Panc1 (cell line): ENCODE measurements around the gene PRRT4. TPM values are rescaled to one million over a fixed set of nuclear protein-coding genes. Genes with fewer than 3 reads are reported as not detected.

Experiments used
- ATAC-seq: fragments of 200-7000 bp; cut with Tn5 transposase; 2 replicates; pipeline ENCODE4 v1.9.1; 2020; ENCODE audit warnings: mild to moderate bottlenecking, moderate library complexity
- BruUV-seq: library from RNA; stranded (reverse); fragments of 400-500 nt; replicated peaks from 2 replicates; lab custom pipeline; 2021; lab: Mats Ljungman, UMichigan
- CTCF ChIA-PET: fragments of 300-600 bp; sonication (Branson Sonifier 250); formaldehyde crosslinking; loops from one replicate; lab custom pipeline; 2022; ENCODE audit warnings: antibody characterized with exemption; lab: Charles Lee
- POLR2A ChIA-PET: fragments of 300-600 bp; sonication (Branson Sonifier 250); formaldehyde crosslinking; loops from one replicate; lab custom pipeline; 2022; ENCODE audit warnings: antibody characterized with exemption; lab: Charles Lee
- DNase-seq: peaks from one replicate; pipeline ENCODE4 v3.0.0-alpha.2; 2010; ENCODE audit warnings: low read depth, low spot score
- H3K27ac ChIP-seq: 2 replicates; pipeline ENCODE4 v1.5.1; 2011; ENCODE audit warnings: mild to moderate bottlenecking, low read length, inconsistent platforms
- H3K27me3 ChIP-seq: fragments of 200-500 bp; sonication (Bioruptor generic); 2 replicates; pipeline ENCODE4 v1.6.0; 2014; ENCODE audit warnings: low read length, inconsistent platforms; ENCODE audit not compliant: control insufficient read depth, insufficient read depth
- H3K36me3 ChIP-seq: fragments of 200-500 bp; sonication (Bioruptor generic); 2 replicates; pipeline ENCODE4 v1.5.1; 2014; ENCODE audit warnings: inconsistent platforms, mild to moderate bottlenecking, low read length, moderate library complexity; ENCODE audit not compliant: control insufficient read depth, insufficient read depth
- H3K4me1 ChIP-seq: 2 replicates; pipeline ENCODE4 v1.5.1; 2011; ENCODE audit warnings: inconsistent platforms, mild to moderate bottlenecking, low read length, moderate library complexity; ENCODE audit not compliant: control insufficient read depth, insufficient read depth
- H3K4me3 ChIP-seq, 2 experiments: 2 replicates each; pipeline ENCODE4 v1.5.1; 2011 to 2012; ENCODE audit warnings: low read depth in 2 of 2, low read length in 2 of 2, mild to moderate bottlenecking in 2 of 2, inconsistent platforms in 1 of 2, moderate library complexity in 1 of 2
- H3K9me3 ChIP-seq: fragments of 200-500 bp; sonication (Bioruptor generic); 2 replicates; pipeline ENCODE4 v1.5.1; 2014; ENCODE audit warnings: low read depth, mild to moderate bottlenecking, inconsistent platforms, low read length, moderate library complexity; ENCODE audit not compliant: control insufficient read depth, insufficient read depth
- POLR2AphosphoS5 ChIP-seq: IDR thresholded peaks from 2 replicates; pipeline ENCODE4 v1.6.1; 2012; ENCODE audit warnings: mild to moderate bottlenecking, low read depth, low read length, moderate library complexity
- SIN3A ChIP-seq: IDR thresholded peaks from 2 replicates; pipeline ENCODE4 v1.6.1; 2012; ENCODE audit warnings: low read depth, mild to moderate bottlenecking, low read length, moderate library complexity, borderline replicate concordance; ENCODE audit not compliant: insufficient read depth
- TCF7L2 ChIP-seq: IDR thresholded peaks from 2 replicates; pipeline ENCODE4 v1.6.1; 2011; ENCODE audit warnings: mild to moderate bottlenecking, low read depth, low read length, inconsistent platforms
- in situ Hi-C: cut with HindIII; loops from 2 replicates; pipeline ENCODE4 v1.10.0; 2016; ENCODE audit warnings: low sequenced_read_pairs, low pct_unique_long_range_greater_than_20kb
- intact Hi-C: fragments of 100-400 bp; cut with micrococcal nuclease; formaldehyde crosslinking; loops from one replicate; pipeline ENCODE4 v1.10.0; 2022; ENCODE audit not compliant: unreplicated experiment
- total RNA-seq: library from RNA; stranded (reverse); gene quantifications from one replicate; pipeline ENCODE4 v1.2.1, GENCODE V29; 2021; ENCODE audit not compliant: unreplicated experiment
- TF ChIP-seq, protein P1 (sequence below): fragments of 450-650 bp; IDR thresholded peaks from 2 replicates; pipeline ENCODE4 v1.5.1; 2017; ENCODE audit warnings: mild to moderate bottlenecking
- TF ChIP-seq, protein P2 (sequence below), 2 experiments: IDR thresholded peaks; 2 replicates each; pipeline ENCODE4 v1.6.1; 2011 to 2012; ENCODE audit warnings: low read depth in 2 of 2, control low read depth in 1 of 2, low read length in 1 of 2, mild to moderate bottlenecking in 1 of 2, moderate library complexity in 1 of 2; ENCODE audit not compliant: insufficient read depth in 1 of 2

The PRRT4 gene
- total RNA-seq, 1 experiment from 2014 or later, result 0.77 TPM

DNA sequence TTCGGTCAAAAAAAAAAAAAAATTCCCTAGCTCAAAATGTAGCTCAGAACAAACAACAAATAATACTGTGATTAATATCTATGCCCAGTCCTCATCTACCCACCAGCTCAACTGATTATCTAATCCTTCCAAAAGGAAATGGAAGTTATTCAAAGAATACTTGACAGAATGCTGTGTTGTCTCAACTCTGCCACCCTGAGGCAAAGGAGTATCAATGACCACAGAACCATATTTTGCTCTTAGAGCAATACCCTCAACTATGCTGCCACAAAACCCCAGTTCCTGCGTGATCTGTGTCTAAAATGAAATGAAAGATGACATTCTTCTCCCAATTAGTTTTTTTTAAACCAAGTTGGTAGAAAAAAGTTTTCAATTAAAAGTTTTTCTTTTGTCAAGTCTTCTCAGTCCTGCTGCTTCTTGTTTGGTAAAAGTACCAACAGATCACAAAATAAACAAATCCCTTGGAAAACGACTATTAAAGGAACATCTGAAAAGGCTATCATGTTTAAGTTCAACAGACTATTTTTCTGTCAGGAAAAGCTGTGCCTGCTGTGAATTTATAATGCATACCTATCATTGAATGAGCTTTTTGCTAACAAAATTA lies 39.3 kb downstream of the PRRT4 start:
- Histone ChIP-seq H3K4me3 (no peak overlapping the region), H3K36me3 (peaks cover 41% of the 10 kb centered on the region), H3K27ac (no peak overlapping the region), H3K9me3 (no peaks in the 10 kb centered on the region), H3K4me1 (no peaks in the 10 kb centered on the region), H3K27me3 (no peaks in the 10 kb centered on the region)
- no TSS peak for BruUV-seq
- peak; percentile 76; the same call in 1 of the 2 replicates for ATAC-seq
- in situ Hi-C loops (no loop called here), intact Hi-C loops (no loop called here)
- TF ChIP-seq, protein P1, sequence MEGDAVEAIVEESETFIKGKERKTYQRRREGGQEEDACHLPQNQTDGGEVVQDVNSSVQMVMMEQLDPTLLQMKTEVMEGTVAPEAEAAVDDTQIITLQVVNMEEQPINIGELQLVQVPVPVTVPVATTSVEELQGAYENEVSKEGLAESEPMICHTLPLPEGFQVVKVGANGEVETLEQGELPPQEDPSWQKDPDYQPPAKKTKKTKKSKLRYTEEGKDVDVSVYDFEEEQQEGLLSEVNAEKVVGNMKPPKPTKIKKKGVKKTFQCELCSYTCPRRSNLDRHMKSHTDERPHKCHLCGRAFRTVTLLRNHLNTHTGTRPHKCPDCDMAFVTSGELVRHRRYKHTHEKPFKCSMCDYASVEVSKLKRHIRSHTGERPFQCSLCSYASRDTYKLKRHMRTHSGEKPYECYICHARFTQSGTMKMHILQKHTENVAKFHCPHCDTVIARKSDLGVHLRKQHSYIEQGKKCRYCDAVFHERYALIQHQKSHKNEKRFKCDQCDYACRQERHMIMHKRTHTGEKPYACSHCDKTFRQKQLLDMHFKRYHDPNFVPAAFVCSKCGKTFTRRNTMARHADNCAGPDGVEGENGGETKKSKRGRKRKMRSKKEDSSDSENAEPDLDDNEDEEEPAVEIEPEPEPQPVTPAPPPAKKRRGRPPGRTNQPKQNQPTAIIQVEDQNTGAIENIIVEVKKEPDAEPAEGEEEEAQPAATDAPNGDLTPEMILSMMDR, result peak; percentile 59
- TF ChIP-seq, protein P2, sequence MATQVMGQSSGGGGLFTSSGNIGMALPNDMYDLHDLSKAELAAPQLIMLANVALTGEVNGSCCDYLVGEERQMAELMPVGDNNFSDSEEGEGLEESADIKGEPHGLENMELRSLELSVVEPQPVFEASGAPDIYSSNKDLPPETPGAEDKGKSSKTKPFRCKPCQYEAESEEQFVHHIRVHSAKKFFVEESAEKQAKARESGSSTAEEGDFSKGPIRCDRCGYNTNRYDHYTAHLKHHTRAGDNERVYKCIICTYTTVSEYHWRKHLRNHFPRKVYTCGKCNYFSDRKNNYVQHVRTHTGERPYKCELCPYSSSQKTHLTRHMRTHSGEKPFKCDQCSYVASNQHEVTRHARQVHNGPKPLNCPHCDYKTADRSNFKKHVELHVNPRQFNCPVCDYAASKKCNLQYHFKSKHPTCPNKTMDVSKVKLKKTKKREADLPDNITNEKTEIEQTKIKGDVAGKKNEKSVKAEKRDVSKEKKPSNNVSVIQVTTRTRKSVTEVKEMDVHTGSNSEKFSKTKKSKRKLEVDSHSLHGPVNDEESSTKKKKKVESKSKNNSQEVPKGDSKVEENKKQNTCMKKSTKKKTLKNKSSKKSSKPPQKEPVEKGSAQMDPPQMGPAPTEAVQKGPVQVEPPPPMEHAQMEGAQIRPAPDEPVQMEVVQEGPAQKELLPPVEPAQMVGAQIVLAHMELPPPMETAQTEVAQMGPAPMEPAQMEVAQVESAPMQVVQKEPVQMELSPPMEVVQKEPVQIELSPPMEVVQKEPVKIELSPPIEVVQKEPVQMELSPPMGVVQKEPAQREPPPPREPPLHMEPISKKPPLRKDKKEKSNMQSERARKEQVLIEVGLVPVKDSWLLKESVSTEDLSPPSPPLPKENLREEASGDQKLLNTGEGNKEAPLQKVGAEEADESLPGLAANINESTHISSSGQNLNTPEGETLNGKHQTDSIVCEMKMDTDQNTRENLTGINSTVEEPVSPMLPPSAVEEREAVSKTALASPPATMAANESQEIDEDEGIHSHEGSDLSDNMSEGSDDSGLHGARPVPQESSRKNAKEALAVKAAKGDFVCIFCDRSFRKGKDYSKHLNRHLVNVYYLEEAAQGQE (IDR thresholded peaks at IDR 0.05; ENCODE audit: insufficient read depth in 1 of 2, low read depth in 2 of 2, low read length in 1 of 2), result no peak
- TF ChIP-seq SIN3A, result no peak
- no peak for TF ChIP-seq TCF7L2
- TF ChIP-seq POLR2AphosphoS5, result no peak
- CTCF ChIA-PET, result interaction anchor here (0.6 to 0.7 kb wide), 2 partner anchors 9 to 76 kb away, joined by 3 to 8 read pairs; no protein-coding TSS in a partner anchor
- POLR2A ChIA-PET, result no interaction called here
- DNase-seq, result peak; percentile 13

DNA sequence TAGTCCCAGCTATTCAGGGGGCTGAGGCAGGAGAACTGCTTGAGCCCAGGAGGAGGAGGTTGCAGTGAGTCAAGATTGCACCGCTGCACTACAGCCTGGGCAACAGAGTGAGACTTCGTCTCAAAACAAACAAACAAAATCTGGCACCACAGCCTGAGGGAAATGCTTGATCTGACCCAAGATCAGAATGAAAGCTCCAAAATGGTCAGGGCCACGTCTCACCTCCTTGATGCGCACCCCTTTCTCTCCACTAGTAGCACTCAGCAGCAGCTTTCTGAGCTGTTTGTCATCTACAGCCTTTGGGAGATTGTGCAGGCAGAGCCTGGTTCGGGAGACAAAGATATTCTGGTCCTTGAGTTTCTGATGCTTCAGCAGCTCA lies 40.5 kb downstream of the PRRT4 start:
- ChIA-PET POLR2A (no interaction called here), CTCF (no interaction called here)
- Histone ChIP-seq H3K4me3 (no peak overlapping the region), H3K36me3 (peaks cover 46% of the 10 kb centered on the region), H3K27ac (no peak overlapping the region), H3K9me3 (no peaks in the 10 kb centered on the region), H3K27me3 (no peaks in the 10 kb centered on the region), H3K4me1 (no peaks in the 10 kb centered on the region)
- in situ Hi-C loops (no loop called here), intact Hi-C loops (no loop called here)
- DNase-seq (no peak), ATAC-seq (no peak)
- BruUV-seq, result no TSS peak
- TF ChIP-seq, protein P1, result no peak
- TF ChIP-seq TCF7L2 (no peak), POLR2AphosphoS5 (no peak)
- TF ChIP-seq, protein P2 (IDR thresholded peaks at IDR 0.05; ENCODE audit: insufficient read depth in 1 of 2, low read depth in 2 of 2, low read length in 1 of 2), result no peak
